OCI-LY3 (cell line): ENCODE results near the gene BUB3.

Experiments used
- H2AFZ ChIP-seq: fragments of 200-600, 300-600 bp; shearing (Covaris generic); 2 replicates; pipeline ENCODE4 v1.6.0; 2014; ENCODE audit warnings: antibody characterized with exemption, low read depth, low read length
- H3K27ac ChIP-seq: fragments of 200-600, 300-600 bp; sonication (generic); 2 replicates; pipeline ENCODE4 v1.5.1; 2014; ENCODE audit warnings: mild to moderate bottlenecking, low read length, moderate library complexity, mixed read lengths
- H3K27me3 ChIP-seq: fragments of 200-600, 300-600 bp; sonication (generic); 2 replicates; pipeline ENCODE4 v1.6.1; 2014; ENCODE audit warnings: low read depth, low read length, mixed read lengths
- H3K36me3 ChIP-seq: fragments of 200-600, 300-600 bp; sonication (generic); replicated peaks from 2 replicates; pipeline ENCODE3; 2014; ENCODE audit warnings: low read depth, low read length, mixed read lengths
- H3K4me1 ChIP-seq: fragments of 300-600, 200-600 bp; sonication (generic); 2 replicates; pipeline ENCODE4 v1.6.1; 2014; ENCODE audit warnings: low read length, mixed read lengths
- H3K4me2 ChIP-seq: fragments of 200-600, 300-600 bp; sonication (generic); 2 replicates; pipeline ENCODE4 v1.6.1; 2014; ENCODE audit warnings: low read length, mixed read lengths
- H3K4me3 ChIP-seq: fragments of 300-600, 200-600 bp; sonication (generic); 2 replicates; pipeline ENCODE4 v1.5.1; 2014; ENCODE audit warnings: antibody characterized with exemption, mild to moderate bottlenecking, low read length, moderate library complexity
- H3K79me2 ChIP-seq: fragments of 300-600, 200-600 bp; shearing (Covaris generic); 2 replicates; pipeline ENCODE4 v1.6.1; 2014; ENCODE audit warnings: mild to moderate bottlenecking, low read length, mixed read lengths
- H3K9ac ChIP-seq: fragments of 300-600, 200-600 bp; shearing (Covaris generic); 2 replicates; pipeline ENCODE4 v1.6.0; 2014; ENCODE audit warnings: mild to moderate bottlenecking, low read length, moderate library complexity
- H3K9me3 ChIP-seq: fragments of 200-600, 300-600 bp; shearing (Covaris generic); 2 replicates; pipeline ENCODE4 v1.6.1; 2014; ENCODE audit warnings: low read length, mixed read lengths; ENCODE audit not compliant: insufficient read depth
- H4K20me1 ChIP-seq: fragments of 200-600, 300-600 bp; sonication (generic); 2 replicates; pipeline ENCODE4 v1.6.1; 2016; ENCODE audit warnings: low read length, mixed read lengths; ENCODE audit not compliant: insufficient read depth
- EZH2phosphoT487 ChIP-seq: fragments of 200-600 bp; shearing (Covaris generic); IDR thresholded peaks from 2 replicates; pipeline ENCODE4 v1.6.1; 2018; ENCODE audit warnings: antibody characterized with exemption, mixed run types, low read depth
- TF ChIP-seq, protein P1 (sequence below): fragments of 200-600, 300-600 bp; sonication (generic); IDR thresholded peaks from 2 replicates; pipeline ENCODE4 v1.5.1; 2014; ENCODE audit warnings: antibody characterized with exemption, low read length, low read depth

BUB3 gene

DNA sequence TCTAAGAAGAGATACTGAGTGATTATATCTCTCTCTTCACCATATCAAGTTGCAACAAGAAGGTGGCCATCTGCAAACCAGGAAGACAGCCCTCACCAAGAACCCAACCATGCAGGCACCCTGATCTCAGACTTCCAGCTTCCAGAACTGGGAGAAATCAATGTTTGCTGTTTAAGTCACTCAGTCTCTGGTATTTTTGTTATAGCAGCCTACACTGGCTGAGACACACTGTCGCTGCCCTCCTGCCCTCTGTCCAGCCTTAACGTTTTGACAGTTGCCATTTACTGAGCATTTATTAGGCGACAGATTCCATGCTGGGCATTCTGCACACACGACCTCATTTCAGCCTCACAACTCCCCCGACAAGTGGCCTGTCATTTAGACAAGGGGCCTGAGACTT lies 28.0 kb upstream of the BUB3 start:
- no peak overlapping the region for H3K9ac ChIP-seq
- TF ChIP-seq EZH2phosphoT487: no peak
- TF ChIP-seq, protein P1, sequence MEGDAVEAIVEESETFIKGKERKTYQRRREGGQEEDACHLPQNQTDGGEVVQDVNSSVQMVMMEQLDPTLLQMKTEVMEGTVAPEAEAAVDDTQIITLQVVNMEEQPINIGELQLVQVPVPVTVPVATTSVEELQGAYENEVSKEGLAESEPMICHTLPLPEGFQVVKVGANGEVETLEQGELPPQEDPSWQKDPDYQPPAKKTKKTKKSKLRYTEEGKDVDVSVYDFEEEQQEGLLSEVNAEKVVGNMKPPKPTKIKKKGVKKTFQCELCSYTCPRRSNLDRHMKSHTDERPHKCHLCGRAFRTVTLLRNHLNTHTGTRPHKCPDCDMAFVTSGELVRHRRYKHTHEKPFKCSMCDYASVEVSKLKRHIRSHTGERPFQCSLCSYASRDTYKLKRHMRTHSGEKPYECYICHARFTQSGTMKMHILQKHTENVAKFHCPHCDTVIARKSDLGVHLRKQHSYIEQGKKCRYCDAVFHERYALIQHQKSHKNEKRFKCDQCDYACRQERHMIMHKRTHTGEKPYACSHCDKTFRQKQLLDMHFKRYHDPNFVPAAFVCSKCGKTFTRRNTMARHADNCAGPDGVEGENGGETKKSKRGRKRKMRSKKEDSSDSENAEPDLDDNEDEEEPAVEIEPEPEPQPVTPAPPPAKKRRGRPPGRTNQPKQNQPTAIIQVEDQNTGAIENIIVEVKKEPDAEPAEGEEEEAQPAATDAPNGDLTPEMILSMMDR: no peak
- H3K27ac ChIP-seq: no peak overlapping the region
- H3K27me3 ChIP-seq: peaks cover 9% of the 10 kb centered on the region; the same call in 1 of the 2 replicates
- no peaks in the 10 kb centered on the region for H3K79me2 ChIP-seq
- no peaks in the 10 kb centered on the region for H3K4me1 ChIP-seq
- no peak overlapping the region for H3K4me2 ChIP-seq
- no peaks in the 10 kb centered on the region for H4K20me1 ChIP-seq
- H3K36me3 ChIP-seq: no peaks in the 10 kb centered on the region
- no peak overlapping the region for H3K4me3 ChIP-seq
- no peak overlapping the region for H2AFZ ChIP-seq
- H3K9me3 ChIP-seq: no peaks in the 10 kb centered on the region

DNA sequence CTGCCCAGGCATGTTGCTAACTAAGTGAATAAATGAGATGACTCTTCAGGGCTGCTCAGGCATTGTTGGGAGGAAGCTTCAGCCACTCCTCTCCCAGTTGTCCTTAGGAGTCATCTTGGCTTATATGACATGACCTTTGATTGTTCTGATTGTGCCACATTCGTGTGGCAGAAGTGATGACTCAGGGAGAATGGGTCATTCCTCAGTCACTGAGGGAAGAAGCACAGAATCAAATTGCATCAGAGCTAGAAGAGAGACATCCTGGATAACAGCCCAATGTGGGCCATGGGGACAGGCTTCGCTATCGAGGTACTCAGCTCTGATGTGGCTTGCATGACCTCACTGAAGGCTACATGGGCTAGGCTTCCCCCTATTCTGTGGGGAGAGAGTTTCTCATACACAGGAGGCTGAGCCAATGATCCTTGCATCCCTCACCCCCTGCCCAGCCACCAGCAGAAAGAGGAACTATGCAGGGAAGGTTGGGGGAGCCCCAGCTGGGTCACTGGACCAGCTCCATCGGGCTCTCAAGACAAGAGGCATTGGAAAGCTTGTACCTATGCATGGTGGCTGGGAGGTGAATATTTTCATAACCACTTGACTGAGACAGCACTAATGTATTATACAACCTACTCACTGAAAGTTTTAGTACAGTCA lies 24.5 kb upstream of the BUB3 start:
- H3K4me2 ChIP-seq: no peak overlapping the region
- no peak overlapping the region for H3K9ac ChIP-seq
- no peak overlapping the region for H3K4me3 ChIP-seq
- peaks cover 12% of the 10 kb centered on the region; the same call in 1 of the 2 replicates for H3K27me3 ChIP-seq
- H4K20me1 ChIP-seq: no peaks in the 10 kb centered on the region
- TF ChIP-seq EZH2phosphoT487: no peak
- TF ChIP-seq, protein P1: no peak
- no peak overlapping the region for H3K27ac ChIP-seq
- no peaks in the 10 kb centered on the region for H3K36me3 ChIP-seq
- no peak overlapping the region for H2AFZ ChIP-seq
- H3K4me1 ChIP-seq: no peaks in the 10 kb centered on the region
- no peaks in the 10 kb centered on the region for H3K9me3 ChIP-seq
- H3K79me2 ChIP-seq: no peaks in the 10 kb centered on the region

DNA sequence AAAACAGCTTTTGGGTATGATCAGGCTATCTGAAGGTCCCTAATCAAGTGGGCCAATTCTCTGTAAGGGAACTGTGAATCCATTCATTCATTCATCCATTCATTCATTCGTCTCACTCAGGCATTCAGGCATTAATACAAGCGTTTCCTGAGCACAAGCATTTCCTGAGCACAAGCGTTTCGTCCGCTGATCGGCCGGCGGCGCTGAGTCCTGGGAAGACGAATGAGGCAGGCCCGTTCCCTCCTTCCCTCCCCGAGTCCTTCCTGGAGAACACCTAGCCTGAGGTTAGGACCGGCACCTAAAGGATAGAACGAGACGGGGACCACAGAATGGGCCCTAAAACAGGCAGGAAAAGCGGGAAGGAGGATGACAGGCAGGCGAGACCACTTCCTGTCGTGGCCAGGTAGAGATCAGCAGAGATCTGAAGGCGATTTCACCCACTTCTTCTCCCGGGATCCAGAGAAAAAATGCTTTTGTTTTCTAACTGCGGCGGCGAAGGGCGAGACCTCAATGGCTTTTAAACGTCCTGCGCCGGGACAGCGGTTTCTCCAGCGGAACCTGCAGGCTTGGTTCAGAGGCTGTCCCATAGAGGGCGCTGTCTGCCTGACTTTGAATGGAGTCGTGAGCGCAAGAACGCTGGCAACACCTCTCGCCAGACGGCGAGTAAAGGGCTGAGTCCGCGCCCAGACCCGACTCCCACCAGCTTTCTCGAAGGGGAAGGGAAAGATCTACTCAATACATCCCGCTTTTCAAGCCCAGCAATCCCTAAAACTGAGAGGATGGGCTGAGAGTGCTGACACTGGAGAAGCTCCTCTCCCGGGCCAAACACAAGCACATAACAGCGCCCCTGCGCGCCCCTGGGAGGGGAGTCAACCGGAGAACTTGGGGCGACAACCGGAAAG lies 21.4 kb upstream of the BUB3 start:
- Histone ChIP-seq H3K9ac (peak overlapping the region; percentile 62), H3K9me3 (no peaks in the 10 kb centered on the region), H3K27me3 (peaks cover 12% of the 10 kb centered on the region; the same call in 1 of the 2 replicates), H3K27ac (no peak overlapping the region), H4K20me1 (no peaks in the 10 kb centered on the region), H2AFZ (peak overlapping the region; percentile 94), H3K4me3 (peak overlapping the region; percentile 82), H3K4me2 (peak overlapping the region; percentile 90), H3K4me1 (no peaks in the 10 kb centered on the region), H3K79me2 (no peaks in the 10 kb centered on the region), H3K36me3 (no peaks in the 10 kb centered on the region)
- TF ChIP-seq, protein P1: peak; percentile 75
- no peak for TF ChIP-seq EZH2phosphoT487
